Neuronal stem cell (in vitro differentiated cells): Measurements from ENCODE around the gene ADPRHL1.

Experiments
- DNase-seq: peaks from one replicate; pipeline ENCODE4 v3.0.0-alpha.2; 2013; ENCODE audit warnings: low spot score
- H2AFZ ChIP-seq: one replicate; pipeline ENCODE4 v1.6.1; 2013; ENCODE audit warnings: mild to moderate bottlenecking, low read length, inconsistent platforms
- H2AK5ac ChIP-seq: 2 replicates; pipeline ENCODE4 v1.6.1; 2013; ENCODE audit warnings: low read depth, mild to moderate bottlenecking, inconsistent platforms, low read length, moderate library complexity, mixed read lengths
- H2BK120ac ChIP-seq: 2 replicates; pipeline ENCODE4 v1.6.1; 2013; ENCODE audit warnings: low read depth, mild to moderate bottlenecking, inconsistent platforms, low read length, moderate library complexity, mixed read lengths
- H2BK12ac ChIP-seq: one replicate; pipeline ENCODE4 v1.6.1; 2013; ENCODE audit warnings: low read length, inconsistent platforms
- H2BK15ac ChIP-seq: 2 replicates; pipeline ENCODE4 v1.6.1; 2013; ENCODE audit warnings: mild to moderate bottlenecking, low read length, inconsistent platforms, mixed read lengths
- H2BK5ac ChIP-seq: one replicate; pipeline ENCODE4 v1.6.1; 2013; ENCODE audit warnings: inconsistent platforms, mild to moderate bottlenecking, low read length, moderate library complexity
- H3K14ac ChIP-seq: one replicate; pipeline ENCODE4 v1.6.1; 2013; ENCODE audit warnings: low read length, inconsistent platforms
- H3K18ac ChIP-seq: 2 replicates; pipeline ENCODE4 v1.6.1; 2013; ENCODE audit warnings: low read length, inconsistent platforms
- H3K23ac ChIP-seq: 2 replicates; pipeline ENCODE4 v1.6.1; 2013; ENCODE audit warnings: low read depth, mild to moderate bottlenecking, mixed read lengths, low read length, inconsistent platforms; ENCODE audit not compliant: poor library complexity
- H3K27ac ChIP-seq: replicated peaks from 3 replicates; pipeline ENCODE4 v1.5.1; 2013; ENCODE audit warnings: low read length, inconsistent platforms
- H3K27me3 ChIP-seq, 3 experiments: 2 replicates each; pipeline ENCODE4 v1.6.1; 2013; ENCODE audit warnings: low read length in 3 of 3, mild to moderate bottlenecking in 2 of 3, inconsistent platforms in 1 of 3, low read depth in 1 of 3, mixed read lengths in 1 of 3, moderate library complexity in 1 of 3; ENCODE audit not compliant: control insufficient read depth in 3 of 3, insufficient read depth in 3 of 3
- H3K36me3 ChIP-seq, 2 donors: replicated peaks in 1 of 2; 2 replicates each; pipeline ENCODE4 v1.6.1; 2013; ENCODE audit warnings: low read length in 2 of 2; ENCODE audit not compliant: control insufficient read depth in 2 of 2, insufficient read depth in 2 of 2
- H3K4ac ChIP-seq: 2 replicates; pipeline ENCODE4 v1.6.1; 2013; ENCODE audit warnings: inconsistent platforms, mild to moderate bottlenecking, low read length, moderate library complexity
- H3K4me1 ChIP-seq, 2 donors: 1 replicate in 1 of 2; 2 replicates in 1 of 2; pipeline ENCODE4 v1.6.1; 2013; ENCODE audit warnings: low read length in 2 of 2, low read depth in 1 of 2; ENCODE audit not compliant: control insufficient read depth in 2 of 2, insufficient read depth in 1 of 2
- H3K4me2 ChIP-seq: one replicate; pipeline ENCODE4 v1.6.1; 2013; ENCODE audit warnings: mild to moderate bottlenecking, low read length, inconsistent platforms; ENCODE audit not compliant: insufficient read depth, poor library complexity, severe bottlenecking
- H3K4me3 ChIP-seq, 2 donors: 2 replicates each; pipeline ENCODE4 v1.5.1; 2013; ENCODE audit warnings: low read length in 2 of 2, mild to moderate bottlenecking in 2 of 2, inconsistent platforms in 1 of 2, moderate library complexity in 1 of 2
- H3K79me1 ChIP-seq: one replicate; pipeline ENCODE4 v1.6.1; 2013; ENCODE audit warnings: low read depth, mild to moderate bottlenecking, inconsistent platforms, low read length, moderate library complexity
- H3K9ac ChIP-seq: one replicate; pipeline ENCODE4 v1.6.1; 2013; ENCODE audit warnings: mild to moderate bottlenecking, low read depth, low read length, inconsistent platforms; ENCODE audit not compliant: poor library complexity
- H3K9me3 ChIP-seq, 2 donors: replicated peaks in 1 of 2; 2 replicates each; pipeline versions ENCODE3 to v1.6.1; 2013; ENCODE audit warnings: low read length in 2 of 2, mild to moderate bottlenecking in 2 of 2, inconsistent platforms in 1 of 2, low read depth in 1 of 2, mixed read lengths in 1 of 2, moderate library complexity in 1 of 2; ENCODE audit not compliant: control insufficient read depth in 2 of 2, insufficient read depth in 1 of 2
- H4K8ac ChIP-seq: one replicate; pipeline ENCODE4 v1.6.1; 2013; ENCODE audit warnings: low read depth, mild to moderate bottlenecking, inconsistent platforms, low read length, moderate library complexity
- H4K91ac ChIP-seq: one replicate; pipeline ENCODE4 v1.6.1; 2013; ENCODE audit warnings: low read length, low read depth, mild to moderate bottlenecking, inconsistent platforms; ENCODE audit not compliant: poor library complexity
- WGBS, 2 donors: extraction: QIAGEN DNeasy Blood & Tissue Kit; methylation state at CpG; one replicate each; pipeline ENCODE4 v1.1.7; 2013; ENCODE audit warnings: missing lambda C conversion rate in 2 of 2, mixed read lengths in 1 of 2; ENCODE audit not compliant: insufficient read length in 2 of 2, insufficient replicate concordance in 1 of 2; ENCODE audit errors: extremely low coverage in 2 of 2; 5-methylcytosine and 5-hydroxymethylcytosine counted together

The ADPRHL1 gene

DNA sequence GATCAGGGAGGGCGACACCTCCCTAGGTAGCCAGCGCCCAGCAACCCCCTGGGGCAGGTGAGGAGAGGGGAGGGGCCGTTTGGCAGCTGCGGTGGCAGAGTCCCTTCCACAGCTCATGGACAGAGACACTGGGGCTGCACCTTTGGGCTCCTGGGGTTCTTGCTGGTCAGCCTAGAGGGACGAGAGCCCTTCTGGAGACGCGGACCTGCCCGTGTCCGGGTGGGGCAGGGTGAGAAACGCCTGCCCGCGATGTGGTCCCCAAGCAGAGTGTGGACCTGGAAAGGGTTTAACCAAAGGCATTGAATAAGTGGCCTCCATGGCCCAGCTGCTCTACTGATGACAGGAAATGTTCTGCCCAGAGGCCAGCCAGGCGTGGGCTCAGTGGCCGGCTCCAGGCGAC lies 38.3 kb downstream of the ADPRHL1 start:
- Histone ChIP-seq H2AK5ac (peak overlapping the region; percentile 63), H3K27ac (no peak overlapping the region), H2BK15ac (peak overlapping the region; percentile 49), H4K91ac (no peak overlapping the region), H3K79me1 (no peaks in the 10 kb centered on the region), H3K9ac (no peak overlapping the region), H3K9me3 (peaks cover 0 to under 1% of the 10 kb centered on the region in 2 donors), H3K36me3 (no peaks in the 10 kb centered on the region), H3K14ac (no peak overlapping the region), H4K8ac (peak overlapping the region; percentile 65), H3K4me2 (no peak overlapping the region), H3K4ac (no peak overlapping the region), H2BK5ac (no peak overlapping the region), H3K23ac (peak overlapping the region; percentile 20), H3K18ac (no peak overlapping the region), H3K4me3 (no peak overlapping the region), H3K4me1 (peaks cover 6 to 7% of the 10 kb centered on the region in 2 donors), H2BK120ac (no peak overlapping the region), H2BK12ac (peak overlapping the region; percentile 90), H3K27me3 (no peaks in the 10 kb centered on the region), H2AFZ (no peak overlapping the region)
- no peak for DNase-seq
- WGBS, 2 donors, result no CpG with 5 or more reads among the region's 15 CpGs

DNA sequence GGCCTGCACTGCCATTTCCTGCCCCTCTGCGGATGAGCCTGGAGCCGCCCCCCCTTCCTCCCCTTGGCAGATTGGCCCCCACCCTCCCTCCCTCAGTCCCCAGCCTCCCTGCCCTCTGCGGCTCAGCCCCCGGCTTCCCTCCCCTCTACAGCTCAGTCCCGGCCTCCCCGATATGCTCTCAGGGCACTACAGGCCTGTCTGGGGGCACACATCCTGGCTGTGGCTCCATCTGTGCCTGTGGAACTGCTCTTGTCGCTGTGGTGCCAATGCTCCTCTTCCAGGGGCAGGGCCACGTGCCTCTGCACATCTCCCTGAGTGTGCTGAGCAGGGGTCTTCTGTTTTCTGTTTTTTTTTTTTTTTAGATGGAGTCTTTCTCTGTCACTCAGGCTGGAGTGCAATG lies 39.0 kb downstream of the ADPRHL1 start:
- no peak overlapping the region for H4K8ac ChIP-seq
- H3K23ac ChIP-seq, result no peak overlapping the region
- peaks cover 6 to 7% of the 10 kb centered on the region in 2 donors for H3K4me1 ChIP-seq
- H3K27me3 ChIP-seq, result no peaks in the 10 kb centered on the region
- no peak overlapping the region for H2BK5ac ChIP-seq
- peak overlapping the region; percentile 72 for H2AK5ac ChIP-seq
- H3K9ac ChIP-seq, result no peak overlapping the region
- no peak overlapping the region for H3K27ac ChIP-seq
- H3K4me2 ChIP-seq, result no peak overlapping the region
- H2BK12ac ChIP-seq, result no peak overlapping the region
- H3K4ac ChIP-seq, result no peak overlapping the region
- no CpG with 5 or more reads among the region's 8 CpGs for WGBS, 2 donors
- no peak overlapping the region for H4K91ac ChIP-seq
- H3K18ac ChIP-seq, result peak overlapping the region; percentile 5
- no peak overlapping the region for H2BK120ac ChIP-seq
- no peaks in the 10 kb centered on the region for H3K79me1 ChIP-seq
- DNase-seq, result no peak
- H3K36me3 ChIP-seq, result no peaks in the 10 kb centered on the region
- H2BK15ac ChIP-seq, result peak overlapping the region; percentile 54
- no peak overlapping the region for H3K14ac ChIP-seq
- H3K4me3 ChIP-seq, result no peak overlapping the region
- H3K9me3 ChIP-seq, result peaks cover 0 to 2% of the 10 kb centered on the region in 2 donors
- peak overlapping the region; percentile 63 for H2AFZ ChIP-seq

DNA sequence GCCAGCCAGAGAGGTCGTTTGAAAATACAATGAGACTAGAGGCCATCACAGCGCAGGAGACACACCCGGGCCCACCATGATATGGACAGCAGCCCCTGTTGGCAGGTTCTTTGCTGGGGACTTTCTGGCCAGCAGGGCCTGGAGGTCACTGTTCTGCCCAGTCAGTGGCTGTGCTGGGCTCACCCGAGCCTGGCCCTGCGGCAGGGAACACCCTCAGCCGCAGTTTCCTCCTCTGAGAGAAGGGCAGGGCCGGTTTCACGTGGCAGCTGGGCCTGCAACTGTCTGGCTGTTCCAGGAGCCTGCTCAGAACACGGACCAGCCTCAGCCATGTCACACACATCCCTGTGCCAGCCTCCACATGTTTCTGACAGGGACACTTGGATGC lies 39.4 kb downstream of the ADPRHL1 start:
- H2AK5ac ChIP-seq, result peak overlapping the region; percentile 81
- no peak overlapping the region for H3K4me2 ChIP-seq
- no peak for DNase-seq
- H3K9ac ChIP-seq, result no peak overlapping the region
- peaks cover 6 to 7% of the 10 kb centered on the region in 2 donors for H3K4me1 ChIP-seq
- H3K4ac ChIP-seq, result no peak overlapping the region
- H4K91ac ChIP-seq, result no peak overlapping the region
- H3K4me3 ChIP-seq, result no peak overlapping the region
- no peak overlapping the region for H3K27ac ChIP-seq
- no peaks in the 10 kb centered on the region for H3K27me3 ChIP-seq
- no peak overlapping the region for H4K8ac ChIP-seq
- no peaks in the 10 kb centered on the region for H3K79me1 ChIP-seq
- no CpG with 5 or more reads among the region's 9 CpGs for WGBS, 2 donors
- peak overlapping the region; percentile 63 for H2AFZ ChIP-seq
- no peak overlapping the region for H3K23ac ChIP-seq
- H3K18ac ChIP-seq, result peak overlapping the region; percentile 5
- no peak overlapping the region for H3K14ac ChIP-seq
- no peak overlapping the region for H2BK12ac ChIP-seq
- H2BK5ac ChIP-seq, result no peak overlapping the region
- peaks cover 0 to 2% of the 10 kb centered on the region in 2 donors for H3K9me3 ChIP-seq
- no peaks in the 10 kb centered on the region for H3K36me3 ChIP-seq
- peak overlapping the region; percentile 54 for H2BK15ac ChIP-seq
- H2BK120ac ChIP-seq, result no peak overlapping the region

DNA sequence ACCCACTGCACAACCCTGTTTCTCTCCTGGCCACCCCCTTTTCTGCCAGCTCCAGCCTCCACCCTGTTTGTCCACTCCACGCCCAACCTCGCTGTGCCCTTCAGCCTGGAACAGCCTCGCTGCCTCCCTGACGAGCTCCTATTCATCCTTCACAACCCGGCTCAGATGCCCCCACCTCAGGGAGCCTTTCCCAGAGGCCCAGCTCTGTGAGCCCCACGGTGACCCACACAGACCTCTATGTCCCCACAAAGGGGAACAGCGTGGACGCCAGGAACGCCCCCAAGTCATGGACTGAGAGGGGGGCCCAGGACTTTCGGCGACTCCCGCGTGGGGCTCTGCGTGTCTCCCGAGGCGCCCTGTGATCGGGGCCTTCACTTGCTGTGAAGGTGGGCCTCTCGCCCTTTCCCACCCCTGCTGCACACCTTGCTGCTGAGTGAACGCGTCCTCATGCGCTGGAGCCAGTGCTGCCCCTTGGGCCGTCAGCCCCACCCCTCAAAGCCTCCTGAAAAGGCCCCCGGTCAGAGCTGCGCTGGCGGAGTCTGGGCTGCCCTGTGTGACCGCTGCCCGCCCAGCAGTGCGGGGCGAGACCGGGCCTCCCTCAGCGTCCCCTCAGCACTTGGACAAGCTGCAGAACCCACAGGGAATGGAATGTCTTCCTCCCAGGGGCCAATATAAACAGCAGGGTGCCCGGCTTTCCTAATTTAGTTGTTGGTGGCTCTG lies 40.0 kb downstream of the ADPRHL1 start:
- Histone ChIP-seq H2BK120ac (peak overlapping the region; percentile 72), H3K9me3 (peaks cover 0 to 2% of the 10 kb centered on the region in 2 donors), H3K27me3 (no peaks in the 10 kb centered on the region), H2AK5ac (peak overlapping the region; percentile 81), H3K23ac (no peak overlapping the region), H2BK12ac (peak overlapping the region; percentile 73), H3K36me3 (no peaks in the 10 kb centered on the region), H2BK15ac (no peak overlapping the region), H3K14ac (peak overlapping the region; percentile 8), H2AFZ (peak overlapping the region; percentile 63), H3K4me1 (peaks cover 6 to 7% of the 10 kb centered on the region in 2 donors), H2BK5ac (no peak overlapping the region), H3K79me1 (no peaks in the 10 kb centered on the region), H3K4me3 (no peak overlapping the region), H4K8ac (no peak overlapping the region), H4K91ac (no peak overlapping the region), H3K9ac (no peak overlapping the region), H3K4me2 (no peak overlapping the region), H3K18ac (peak overlapping the region; percentile 52), H3K4ac (no peak overlapping the region), H3K27ac (no peak overlapping the region)
- no peak for DNase-seq
- WGBS, 2 donors, result no CpG with 5 or more reads among the region's 32 CpGs
